MM.1S (cell line): Measurements from ENCODE around the gene VSIG2.

Source experiments
- CTCF ChIP-seq: fragments of 300-600 bp; sonication (generic); IDR thresholded peaks from 2 replicates; pipeline ENCODE4 v1.5.1; 2016; ENCODE audit warnings: antibody characterized with exemption, low read length, mixed read lengths
- EZH2 ChIP-seq: fragments of 300-600 bp; sonication (generic); optimal IDR thresholded peaks from 2 replicates; pipeline ENCODE3; 2017; ENCODE audit warnings: low read depth, mild to moderate bottlenecking, antibody characterized with exemption, low read length, mixed read lengths

DNA sequence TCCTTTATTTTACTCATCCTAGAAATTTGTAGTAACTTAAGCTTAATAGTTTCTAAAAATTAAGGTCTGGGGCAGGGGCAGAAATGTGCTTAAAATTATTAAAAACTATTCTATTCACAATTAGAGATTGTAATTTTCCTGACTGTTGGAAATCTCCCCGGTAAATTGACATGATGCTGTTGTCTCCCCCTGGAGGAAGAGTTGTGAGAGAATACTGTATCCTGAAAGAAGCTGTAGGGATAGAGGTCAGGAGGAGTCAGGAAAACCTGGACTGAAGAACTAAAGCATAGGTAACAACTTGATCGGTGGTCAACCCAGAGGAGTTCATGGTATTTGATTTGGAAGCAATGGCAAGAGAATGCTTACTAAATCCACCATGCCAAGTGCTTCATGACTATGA, 26.2 kb upstream of the VSIG2 start:
- no peak for TF ChIP-seq CTCF
- TF ChIP-seq EZH2 = no peak
